ENCODE measurements around the gene NUAK1.
"Not testable (repeated sequence)": the region's sequence is repeated elsewhere in the genome, so short reads cannot be mapped to it uniquely, and the experiment has no call there.

Gene NUAK1

DNA sequence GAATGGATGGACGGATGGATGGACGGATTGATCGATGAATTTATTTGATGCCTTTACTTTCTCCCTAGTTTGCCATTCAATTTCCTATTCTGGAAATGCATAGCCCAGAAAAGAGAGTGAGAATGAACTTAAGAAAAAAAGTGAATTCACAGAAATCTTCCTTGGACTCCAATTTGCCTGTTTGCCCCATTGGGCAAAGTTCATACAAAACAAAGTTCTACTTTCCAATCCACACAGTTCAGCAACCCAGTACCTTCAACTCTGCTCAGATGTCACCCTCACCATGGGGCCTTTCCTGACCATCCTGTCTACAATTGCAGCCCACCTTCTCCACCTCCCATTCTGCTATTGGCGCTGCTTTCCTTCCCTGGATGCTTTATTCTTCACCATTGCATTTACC, 8.2 kb upstream of the NUAK1 start:
- DNase-seq (ENCODE audit: low read depth), result no peak

DNA sequence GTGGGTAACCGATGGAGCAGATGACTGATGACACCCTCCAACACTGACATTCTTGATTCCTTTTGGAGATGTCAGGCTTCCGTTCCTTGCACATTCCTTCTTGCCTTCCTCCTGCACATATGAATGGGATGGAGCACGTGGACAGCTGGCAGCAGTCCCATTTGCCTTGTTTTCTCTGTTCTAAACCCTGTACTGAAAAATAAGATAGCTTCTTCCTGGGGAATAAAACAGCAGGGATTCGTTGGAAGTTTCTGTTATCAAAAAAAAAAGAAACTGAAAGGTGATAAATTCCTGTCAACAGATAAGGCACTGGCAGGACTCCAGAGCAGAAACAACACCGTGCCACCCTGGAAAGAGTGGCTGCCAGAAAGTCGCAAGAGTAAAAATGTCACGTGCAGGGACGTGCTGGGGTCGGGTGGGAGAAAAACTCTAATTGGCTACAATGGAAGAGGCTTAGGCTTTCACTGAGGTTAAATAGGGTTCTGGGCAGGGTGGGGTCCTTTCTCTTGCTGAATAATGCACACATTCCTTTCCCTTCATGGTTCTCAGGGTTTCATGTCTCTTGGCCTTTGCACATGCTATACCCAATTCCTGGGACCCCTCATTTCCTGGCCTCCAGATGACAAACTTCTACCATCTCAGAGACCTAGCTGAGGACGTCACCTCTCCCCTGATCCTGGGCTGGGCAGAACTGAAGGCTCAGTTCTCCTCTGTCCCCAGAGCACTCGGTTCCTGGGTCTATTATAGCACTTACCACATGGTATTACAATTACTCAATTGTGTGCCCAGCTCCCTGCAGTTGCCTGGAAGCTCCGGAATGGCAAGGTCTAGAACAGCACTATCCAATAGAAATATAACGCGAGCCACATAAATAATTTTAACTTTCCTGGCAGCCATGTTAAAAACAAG, 7.0 kb upstream of the NUAK1 start:
- no peak for DNase-seq (ENCODE audit: low read depth)

DNA sequence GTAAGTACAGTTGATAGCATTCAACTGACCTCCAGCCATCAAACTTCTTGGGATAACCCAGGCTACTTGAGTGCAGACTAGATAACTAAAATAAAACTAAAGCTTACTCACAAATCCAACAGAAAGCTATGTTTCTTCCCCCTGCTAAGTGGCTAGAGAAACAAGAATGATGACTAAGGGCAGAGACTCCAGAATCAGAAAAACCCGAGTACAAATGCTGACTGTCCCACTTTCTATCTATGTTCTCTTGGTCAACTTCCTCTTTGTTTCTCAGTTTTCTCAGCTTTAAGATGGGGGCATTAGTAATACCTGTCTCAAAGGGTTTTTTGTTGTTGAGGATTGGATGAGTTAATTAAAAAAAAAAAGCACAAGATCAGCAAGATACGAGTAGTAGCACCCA, 6.1 kb upstream of the NUAK1 start:
- no peak for DNase-seq (ENCODE audit: low read depth)

DNA sequence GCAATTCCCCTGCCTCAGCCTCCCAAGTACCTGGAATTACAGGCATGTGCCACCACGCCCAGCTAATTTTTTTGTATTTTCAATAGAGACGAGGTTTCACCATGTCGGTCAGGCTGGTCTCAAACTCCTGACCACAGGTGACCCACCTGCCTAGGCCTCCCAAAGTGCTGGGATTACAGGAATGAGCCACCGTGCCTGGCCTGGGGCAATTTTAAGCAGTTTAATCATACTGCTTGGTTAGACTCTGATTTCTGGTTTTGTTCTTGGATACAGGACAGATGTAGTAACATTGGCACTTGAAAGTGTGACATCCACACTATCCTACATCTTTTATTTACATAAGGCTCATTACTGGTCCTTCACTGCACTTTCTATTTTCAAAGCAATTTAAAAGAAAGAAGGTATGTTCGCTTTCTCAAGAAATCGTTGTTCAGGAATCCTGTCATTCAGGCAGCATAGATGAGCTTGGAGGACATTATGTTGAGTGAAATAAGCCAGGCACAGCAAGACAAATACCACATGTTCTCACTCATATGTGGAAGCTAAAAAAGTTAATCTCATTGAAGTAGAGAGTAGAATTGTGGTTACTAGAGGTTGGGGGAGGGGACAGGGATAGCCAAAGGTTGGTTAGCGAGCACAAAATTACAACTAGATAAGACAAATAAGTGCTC, 4.0 kb upstream of the NUAK1 start:
- DNase-seq (ENCODE audit: low read depth), result no peak

DNA sequence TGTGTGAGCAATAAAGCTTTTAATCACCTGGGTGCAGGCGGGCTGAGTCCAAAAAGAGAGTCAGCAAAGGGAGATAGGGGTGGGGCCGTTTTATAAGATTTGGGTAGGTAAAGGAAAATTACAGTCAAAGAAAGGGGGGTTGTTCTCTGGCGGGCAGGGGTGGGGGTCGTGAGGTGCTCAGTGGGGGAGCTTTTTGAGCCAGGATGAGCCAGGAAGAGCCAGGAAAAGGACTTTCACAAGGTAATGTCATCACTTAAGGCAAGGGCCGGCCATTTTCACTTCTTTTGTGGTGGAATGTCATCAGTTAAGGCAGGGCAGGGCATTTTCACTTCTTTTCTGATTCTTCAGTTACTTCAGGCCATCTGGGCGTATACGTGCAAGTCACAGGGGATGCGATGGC, 3.2 kb upstream of the NUAK1 start:
- not testable (repeated sequence) for DNase-seq (ENCODE audit: low read depth)

DNA sequence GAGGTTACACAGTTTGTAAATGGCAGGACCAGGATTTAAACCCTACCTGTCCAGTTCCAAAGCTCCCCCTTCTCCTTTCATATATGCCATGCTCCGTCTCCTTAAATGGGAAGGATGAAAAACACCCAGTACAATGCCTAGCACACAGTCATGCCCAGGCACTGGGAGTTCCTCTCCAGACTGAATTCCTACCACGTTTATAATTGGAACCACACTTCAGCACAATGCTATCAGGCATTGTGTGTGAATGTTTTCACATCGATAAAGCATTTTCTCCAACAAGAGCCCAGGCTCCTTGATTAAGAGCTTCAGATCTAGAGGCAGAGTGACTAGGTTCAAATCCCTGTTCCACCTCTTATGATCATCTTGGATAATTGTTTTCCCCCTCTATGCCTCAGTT, 2.7 kb upstream of the NUAK1 start:
- no peak for DNase-seq (ENCODE audit: low read depth)

DNA sequence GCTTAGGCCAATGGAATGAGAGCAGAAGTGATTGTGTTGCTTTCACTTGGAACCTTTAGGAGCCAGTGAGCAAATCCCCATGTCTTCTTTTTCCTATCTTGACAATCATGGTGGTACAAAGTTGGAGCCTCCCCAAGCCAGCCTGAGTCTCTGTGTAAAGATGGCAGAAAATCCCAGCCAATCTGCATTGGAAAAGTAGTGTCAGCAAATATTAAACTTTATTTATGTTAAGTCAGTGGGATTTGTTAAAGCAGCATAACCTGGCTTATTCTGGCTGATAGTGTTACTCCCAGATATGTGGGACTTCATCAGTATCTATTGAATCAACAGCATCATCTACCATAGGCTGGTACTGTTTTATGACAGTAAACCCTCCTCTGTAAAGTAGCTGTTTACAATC, 2.2 kb upstream of the NUAK1 start:
- no peak for DNase-seq (ENCODE audit: low read depth)

DNA sequence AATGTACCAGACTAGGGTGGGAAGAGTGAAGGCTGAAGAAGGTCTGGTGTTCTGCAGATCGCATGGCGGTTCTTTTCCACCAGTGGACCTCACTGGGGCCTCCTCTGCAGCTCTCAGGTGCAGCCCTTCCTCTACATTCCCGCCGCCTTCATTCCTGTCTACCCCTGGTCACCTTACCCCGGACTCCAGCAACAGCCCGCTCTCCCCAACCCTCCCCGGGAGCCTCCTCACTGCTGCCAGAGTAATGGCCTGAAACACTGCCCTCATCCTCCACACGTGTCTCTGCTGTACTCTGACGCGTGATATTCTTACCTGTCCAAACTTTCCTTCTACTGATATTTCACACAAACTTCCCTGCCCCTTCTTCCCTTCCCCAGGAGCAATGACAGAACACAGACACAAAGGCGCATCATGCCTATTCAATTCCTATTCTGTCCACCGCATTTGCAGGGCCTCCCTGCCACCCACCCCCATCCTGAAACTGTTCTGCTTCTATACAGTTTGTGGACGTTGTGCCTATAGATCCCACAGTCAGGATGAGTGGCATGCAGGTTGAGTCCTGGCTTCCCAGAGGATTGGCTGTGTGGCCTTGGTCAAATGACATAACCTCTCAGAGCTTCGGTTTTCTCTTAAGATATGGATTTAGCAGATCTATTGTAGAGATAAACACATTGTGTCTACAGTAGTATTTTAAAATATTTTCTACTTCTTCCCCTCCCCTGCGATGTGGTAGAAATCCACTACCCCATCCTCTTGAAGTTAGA, 1.7 kb upstream of the NUAK1 start:
- DNase-seq (ENCODE audit: low read depth), result no peak

DNA sequence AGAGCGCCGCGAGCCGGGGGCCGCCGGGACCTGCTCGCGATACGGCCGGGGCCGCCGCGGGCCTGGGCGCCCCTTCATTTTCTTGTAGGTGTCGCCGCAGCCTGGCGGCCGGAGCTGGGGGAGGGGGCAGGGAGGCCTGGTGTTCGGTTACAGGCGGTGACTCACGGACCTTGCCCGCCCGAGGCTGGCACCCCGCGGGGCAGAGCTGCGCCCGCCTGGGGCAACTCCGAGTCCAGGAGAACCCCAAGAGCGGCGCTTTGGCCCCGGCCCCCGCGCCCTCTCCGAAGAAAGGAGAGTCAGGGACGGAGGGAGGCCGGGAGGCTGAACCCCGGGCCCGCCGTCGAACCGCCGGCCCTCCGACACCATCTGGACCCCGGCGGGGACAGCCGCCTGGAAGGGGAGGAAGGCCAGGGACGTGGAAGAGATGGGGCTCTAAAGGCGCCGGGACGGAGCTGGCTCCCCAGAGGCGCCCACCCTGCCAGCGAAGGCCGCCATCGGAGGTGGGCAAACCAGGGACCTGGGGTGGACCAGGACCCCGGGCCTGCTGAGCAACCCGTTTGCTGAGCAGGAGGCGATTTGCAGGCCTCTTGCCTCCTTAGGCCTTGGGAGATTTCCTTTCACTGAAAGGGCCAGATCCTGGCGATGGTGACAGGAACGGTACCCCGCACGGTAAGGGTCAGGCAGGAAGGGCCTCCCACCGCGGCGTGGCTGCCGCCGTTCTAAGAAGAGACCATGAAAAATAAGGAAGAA, 843 bp upstream of the NUAK1 start:
- no peak for DNase-seq (ENCODE audit: low read depth)

DNA sequence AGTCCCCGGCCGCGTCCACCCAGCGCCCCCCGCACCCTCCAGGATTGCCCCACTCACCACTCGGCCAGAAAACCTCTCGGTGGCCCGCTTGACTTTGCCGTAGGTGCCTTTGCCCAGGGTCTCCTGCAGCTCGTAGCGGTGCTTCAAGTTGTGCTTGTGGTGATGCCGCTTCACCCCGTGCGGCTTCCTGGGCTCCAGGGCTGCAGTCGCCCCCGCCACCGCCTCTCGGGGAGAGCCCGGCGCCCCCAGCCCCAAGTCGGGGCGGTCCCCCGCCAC, 459 bp downstream of the NUAK1 start:
- no peak for DNase-seq (ENCODE audit: low read depth)

DNA sequence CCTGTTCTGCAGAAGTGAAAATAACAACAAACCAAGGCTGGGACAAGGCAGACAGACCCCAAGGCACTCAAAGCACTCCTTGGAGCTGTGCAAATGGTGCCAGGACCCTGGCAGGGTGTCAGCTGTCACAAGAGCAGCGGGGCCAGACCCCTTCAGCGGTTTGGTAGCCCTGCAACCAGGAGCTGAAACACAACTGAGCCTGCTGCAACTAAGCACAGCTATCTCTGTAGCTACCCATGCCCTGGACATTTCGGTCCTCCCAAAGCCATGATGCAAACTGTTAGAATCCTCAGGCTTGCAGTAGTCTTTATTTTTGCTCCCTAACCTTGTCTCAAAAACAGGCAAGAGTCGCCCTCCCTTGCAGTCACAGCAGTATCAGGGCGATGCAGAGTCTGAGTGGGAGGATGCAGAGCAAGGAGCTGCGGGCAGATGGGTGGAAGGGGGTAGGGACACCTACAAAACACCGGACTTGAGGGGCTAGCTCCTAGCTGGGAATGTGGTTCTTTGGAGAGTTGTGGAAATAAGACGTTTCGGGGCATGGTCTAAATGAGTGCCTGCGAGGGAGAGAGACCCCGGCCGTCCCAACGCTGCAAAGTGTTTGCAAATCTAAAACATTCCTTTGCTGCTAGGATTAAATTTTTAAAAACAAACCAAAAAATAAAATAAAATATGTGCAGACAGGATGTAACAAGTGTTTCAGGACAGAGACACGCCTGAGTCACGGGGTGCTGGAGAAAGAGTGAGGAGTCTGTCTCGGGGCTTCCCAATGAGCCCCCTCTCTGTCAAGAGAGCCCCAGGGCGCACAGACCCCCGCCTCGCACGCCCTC, 1.0 kb downstream of the NUAK1 start:
- DNase-seq (ENCODE audit: low read depth), result no peak

DNA sequence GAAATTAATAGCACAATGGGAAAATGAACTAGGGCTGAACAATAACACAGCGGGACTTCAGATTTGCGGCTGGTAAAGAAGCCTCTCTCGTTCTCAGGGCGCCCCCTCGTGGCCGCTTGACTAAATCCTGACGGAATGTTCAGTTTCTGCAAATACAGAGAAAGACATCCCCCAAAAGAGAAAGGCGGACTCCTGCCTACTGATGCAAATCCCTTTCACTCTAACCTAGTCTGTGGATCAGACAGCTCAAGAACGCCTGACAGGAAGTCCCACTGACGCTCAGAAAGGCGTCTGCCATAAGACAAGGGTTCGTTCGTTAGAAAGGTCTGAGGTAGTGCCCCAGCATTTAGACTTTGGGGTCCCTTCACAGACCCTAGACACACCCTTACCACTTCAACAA, 2.5 kb downstream of the NUAK1 start:
- DNase-seq (ENCODE audit: low read depth), result peak; percentile 71

DNA sequence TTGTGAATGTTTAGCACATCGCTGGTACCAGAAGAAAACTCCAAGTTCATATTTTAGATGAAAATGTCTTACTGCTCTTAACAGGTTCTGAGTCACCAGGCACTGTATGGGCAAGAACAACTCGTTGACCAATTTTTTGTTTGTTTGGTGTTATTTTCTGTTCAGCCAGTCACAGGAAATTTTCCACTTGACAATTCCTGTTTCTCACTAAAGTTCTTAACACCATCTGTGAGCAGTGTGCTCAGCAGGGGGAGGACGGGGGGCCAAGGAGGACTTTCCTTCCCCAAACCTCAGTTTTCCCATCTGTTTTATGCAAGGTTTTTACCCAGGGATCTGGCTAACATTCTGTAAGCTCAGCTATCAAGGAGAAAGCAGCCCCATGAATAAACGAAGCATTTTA, 3.0 kb downstream of the NUAK1 start:
- DNase-seq (ENCODE audit: low read depth), result no peak

DNA sequence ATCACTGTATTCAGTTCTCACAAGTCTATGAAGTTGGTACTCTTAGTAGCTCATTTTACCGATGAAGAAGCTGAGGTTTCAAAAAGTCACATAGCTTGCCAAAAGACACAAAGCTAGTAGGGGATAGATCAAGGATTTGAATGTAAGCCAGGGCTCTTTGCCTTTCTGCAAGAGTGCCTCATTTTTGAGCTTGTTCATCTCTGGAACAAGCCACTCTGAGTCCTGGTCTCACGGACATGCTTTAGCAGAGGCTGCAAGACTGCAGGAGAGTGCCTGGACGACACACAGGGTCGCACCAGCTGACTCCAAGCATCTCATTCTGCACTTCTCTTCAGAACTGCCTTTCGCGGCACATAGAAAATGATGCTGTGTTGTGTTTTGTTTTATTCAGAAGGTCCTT, 3.7 kb downstream of the NUAK1 start:
- no peak for DNase-seq (ENCODE audit: low read depth)

DNA sequence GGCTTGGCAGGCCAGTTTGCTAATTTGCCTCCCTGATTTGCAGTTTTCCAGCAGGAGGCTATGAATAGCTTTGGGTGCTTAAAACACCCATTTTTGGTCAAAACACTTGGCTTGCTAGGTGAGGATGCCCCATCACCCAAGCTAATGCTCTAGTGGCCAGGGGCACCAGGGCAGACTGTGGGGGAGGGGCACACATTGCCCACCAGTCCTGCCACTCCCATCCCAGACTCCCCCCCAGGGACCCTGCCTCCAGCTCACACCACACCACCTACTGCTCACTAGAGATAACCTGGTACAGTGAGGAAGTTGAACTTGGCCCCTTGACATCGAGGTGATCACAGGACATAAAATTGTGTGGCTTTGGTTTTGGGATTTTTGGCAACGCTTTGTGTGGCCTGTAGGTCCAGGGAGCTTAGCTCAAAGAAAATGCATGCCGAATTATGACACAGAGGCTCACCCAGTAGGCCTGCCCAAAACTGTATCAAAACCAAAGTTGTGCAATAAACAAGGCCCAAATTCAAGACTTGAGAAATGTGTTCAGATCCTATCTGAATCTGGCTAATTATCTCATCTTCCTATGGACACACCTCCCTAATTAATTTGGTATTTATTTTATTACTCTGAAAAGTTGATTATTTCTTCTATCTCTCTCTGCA, 4.3 kb downstream of the NUAK1 start:
- DNase-seq (ENCODE audit: low read depth), result no peak

DNA sequence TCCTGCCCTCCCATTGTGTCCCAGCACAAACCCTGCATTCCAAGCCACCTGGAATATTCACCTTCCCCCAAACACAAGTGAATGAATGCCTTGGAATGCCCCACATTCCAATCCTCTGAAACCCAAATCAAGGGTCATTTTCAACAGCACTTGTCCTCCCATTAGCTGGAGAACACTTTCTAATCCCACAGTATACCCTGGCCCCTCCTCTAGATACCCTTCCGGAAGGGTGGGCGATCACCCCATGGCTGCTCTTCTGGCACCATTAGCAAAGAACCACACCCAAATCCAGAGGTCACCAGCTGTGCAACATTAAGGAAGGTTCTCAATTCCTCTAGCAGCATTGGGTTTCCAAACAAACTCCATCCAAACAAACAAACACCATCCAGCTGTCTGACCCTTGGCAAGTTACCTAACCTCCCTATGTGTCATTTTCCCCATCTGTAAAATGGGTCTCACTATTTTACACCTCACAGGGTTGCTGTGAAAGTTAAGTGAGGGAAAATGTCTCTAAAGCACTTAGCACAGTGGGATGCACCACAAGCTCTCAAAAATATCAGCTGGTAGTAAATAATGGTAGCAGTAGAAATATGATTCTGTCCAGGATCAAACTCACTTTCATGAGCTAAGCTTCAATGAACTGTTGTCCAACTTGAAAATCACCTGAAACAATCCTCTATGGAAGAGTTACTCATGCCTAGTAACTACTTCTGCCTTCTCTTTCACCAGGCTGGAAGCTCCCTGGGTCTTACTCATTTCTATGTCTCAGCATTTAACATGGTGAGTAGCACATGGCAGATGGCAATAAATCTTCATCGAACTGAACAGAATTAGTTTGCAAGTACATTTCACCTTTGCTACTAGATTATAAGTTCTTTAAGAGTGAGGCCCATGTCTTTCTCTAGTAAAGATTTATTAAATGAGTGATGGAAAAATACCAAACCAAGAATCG, 5.3 kb downstream of the NUAK1 start:
- no peak for DNase-seq (ENCODE audit: low read depth)

DNA sequence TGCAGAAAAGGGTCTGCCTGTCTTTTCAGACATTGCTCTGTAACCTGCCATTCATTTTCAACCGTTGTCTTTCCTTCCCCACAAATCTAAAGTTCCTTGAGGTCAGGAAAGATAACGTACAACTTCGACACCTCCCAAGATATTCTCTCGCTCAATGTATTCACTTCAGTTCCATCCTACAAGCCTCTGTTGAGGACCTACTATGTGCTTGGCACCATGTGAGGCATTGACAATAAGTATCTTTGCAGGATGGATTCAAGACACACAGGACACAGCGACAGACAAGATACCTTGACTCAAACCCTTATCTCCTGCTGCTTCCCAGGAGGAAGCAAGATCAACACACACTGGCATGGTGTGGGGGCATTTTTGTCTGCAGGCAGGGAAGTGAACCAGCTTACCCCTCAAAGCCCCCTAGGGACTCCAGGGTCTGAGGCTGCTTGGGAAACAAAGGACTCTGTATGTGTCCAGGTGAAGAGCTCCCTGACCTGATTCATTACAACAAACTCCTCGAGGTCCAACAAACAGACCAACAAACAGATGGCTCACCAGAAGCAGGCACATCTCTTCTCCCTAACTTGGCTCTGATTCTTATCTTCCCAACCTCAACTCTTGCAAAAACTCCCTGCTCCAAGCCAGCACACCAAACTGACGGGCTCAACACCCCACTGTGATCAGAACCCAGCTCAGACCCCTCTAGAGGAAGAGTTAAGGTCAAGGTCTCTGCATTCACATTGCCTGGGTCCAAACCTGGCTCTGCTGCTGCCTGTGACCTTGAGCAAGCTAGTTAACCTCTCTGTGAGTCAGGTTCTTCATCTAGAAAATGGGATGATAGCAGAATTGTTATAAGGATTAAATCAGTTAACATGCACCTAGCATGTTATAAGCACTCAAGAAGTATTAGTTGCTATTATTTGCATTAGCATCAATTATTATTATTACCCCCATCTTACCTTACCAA, 6.3 kb downstream of the NUAK1 start:
- DNase-seq (ENCODE audit: low read depth), result no peak

DNA sequence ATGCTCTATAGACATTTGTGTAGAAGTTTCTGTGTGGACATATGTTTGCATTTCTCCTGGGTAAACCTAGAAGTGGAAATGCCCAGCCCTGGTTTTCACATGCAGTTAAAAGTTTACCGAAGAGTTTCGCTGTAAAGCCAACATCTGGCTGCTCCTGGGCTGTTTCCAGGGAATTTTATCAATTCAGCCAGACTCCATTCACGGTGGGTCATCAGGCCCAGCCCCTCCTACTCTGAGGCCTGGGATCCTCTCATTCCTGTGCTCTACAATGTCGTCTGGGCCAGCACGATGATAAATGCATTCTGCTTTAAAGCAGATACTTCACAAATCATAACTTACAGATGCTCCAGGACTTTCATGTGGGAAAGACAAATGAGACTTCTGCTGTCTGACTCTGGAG, 7.1 kb downstream of the NUAK1 start:
- no peak for DNase-seq (ENCODE audit: low read depth)

Data from activated T-cell treated with anti-CD3 and anti-CD28 coated beads for 1 hour (primary cell).